Measurements from ENCODE around the gene ZNF503.

The ZNF503 gene

DNA sequence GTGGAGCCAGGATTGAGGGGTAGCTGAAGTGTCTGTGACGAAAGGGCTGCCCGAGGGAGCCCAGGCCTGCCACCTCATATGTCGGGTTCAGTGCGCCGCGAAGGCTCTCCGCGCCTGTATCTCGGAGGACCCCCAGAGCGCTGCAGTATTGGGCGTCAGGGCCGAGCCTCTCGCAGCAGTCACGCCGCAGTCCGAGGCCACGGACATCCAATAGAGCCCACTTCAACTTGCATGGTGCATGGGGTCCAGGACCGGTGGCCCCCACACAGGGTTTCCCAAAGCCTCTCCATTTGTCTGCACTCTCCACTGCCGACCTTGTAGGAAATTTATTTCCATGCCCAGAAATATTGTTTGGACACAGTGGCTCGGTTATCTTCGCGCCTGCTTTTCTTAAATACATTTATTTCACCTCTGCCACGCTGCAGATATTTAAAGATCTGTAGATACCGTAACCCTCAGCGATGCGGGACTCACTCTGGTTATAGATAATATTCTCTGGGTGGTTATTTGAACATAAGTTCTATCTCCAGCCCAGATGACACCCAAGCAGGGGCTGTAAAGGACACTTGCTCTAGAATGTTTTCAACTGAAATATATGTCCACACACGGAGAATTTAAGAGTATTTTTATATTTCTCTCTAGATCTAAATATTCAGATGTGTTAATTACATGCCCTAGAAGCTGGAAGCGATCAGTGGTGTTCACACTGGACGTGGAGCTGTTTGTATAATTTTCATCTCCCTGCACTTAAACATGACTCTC lies 5.1 kb upstream of the ZNF503 start:
- no peak for DNase-seq (ENCODE audit: low read depth in 3 of 3)

DNA sequence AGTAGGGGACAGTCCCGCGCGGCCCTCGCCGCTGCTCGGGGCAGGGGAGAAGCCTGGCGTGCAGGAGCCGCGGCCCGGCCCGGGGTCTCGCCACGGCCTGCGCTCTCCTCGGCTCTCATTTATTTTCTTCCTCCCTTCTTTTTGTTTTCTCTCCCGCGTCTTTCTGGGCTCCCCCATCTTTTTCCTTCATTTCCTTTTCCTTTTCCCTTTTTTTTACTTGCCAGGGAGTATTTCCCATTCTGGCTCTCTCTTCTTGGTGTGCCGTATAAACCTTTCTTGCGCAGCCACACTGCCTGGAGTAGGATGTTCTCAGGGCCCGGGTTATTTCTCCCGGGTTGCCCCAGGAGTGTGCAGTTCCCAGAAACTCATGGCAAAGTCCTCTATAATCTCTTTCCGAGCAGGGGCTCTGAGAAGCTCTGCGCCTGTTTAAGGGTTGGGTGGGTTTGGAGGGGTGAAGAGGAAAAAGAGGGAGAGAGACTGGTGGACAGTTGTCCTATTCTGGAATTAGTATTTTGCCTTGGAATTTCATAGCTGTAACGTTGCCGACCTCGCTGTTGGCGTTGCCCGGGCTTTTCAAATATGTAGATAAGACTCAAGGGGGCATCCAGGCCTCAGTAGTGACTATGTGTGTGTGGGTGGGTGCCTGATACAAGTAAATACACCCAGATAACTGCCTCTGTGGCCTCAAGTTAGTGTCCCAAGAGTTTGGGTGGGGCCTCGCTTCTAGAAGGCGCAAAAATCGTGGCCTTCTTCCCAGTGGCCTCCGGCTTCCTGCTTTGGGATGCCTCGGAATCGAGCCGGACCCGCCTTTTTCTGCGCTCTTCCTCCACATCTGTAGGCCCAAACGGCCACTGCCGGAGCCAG lies 4.3 kb upstream of the ZNF503 start:
- DNase-seq (ENCODE audit: low read depth in 3 of 3) = no peak

DNA sequence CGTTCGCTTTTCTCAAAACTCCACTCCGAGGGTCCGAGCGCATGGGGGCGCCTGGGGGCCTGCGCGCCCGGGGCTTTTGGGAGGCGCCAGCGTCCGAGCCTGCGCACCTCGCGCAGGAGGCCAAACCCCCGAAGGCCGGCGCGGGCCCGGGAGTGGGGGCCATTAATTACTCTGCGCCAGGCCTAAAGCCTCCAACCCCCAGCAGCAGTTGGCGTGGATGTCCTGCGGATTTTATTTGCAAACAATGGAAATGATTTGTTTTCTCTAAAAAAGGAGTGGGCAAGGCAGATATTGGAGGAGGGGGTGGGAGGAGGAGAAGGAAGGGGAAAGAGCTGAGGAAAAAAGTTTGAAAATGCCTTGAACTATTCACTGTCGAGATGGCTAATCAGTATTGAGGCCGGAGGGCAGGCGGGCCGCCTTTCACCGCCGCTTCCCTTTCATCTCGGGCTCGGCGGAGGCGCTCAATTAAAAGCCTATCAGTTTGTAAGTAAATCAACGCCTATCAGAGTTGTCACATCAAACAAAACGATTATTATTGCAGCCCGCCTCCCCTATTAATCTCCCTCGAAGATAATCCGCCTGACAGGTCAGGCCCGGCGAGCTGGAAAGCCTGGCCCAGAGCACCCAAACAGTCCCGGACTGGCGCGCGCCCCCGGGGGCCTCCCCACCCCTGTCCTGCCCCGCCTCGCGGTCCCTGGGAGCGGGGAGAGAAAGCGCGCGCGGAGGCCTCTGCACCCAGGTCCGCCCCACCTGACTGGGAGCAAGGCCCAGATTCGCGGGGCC lies 3.4 kb upstream of the ZNF503 start:
- DNase-seq (ENCODE audit: low read depth in 3 of 3) = no peak

DNA sequence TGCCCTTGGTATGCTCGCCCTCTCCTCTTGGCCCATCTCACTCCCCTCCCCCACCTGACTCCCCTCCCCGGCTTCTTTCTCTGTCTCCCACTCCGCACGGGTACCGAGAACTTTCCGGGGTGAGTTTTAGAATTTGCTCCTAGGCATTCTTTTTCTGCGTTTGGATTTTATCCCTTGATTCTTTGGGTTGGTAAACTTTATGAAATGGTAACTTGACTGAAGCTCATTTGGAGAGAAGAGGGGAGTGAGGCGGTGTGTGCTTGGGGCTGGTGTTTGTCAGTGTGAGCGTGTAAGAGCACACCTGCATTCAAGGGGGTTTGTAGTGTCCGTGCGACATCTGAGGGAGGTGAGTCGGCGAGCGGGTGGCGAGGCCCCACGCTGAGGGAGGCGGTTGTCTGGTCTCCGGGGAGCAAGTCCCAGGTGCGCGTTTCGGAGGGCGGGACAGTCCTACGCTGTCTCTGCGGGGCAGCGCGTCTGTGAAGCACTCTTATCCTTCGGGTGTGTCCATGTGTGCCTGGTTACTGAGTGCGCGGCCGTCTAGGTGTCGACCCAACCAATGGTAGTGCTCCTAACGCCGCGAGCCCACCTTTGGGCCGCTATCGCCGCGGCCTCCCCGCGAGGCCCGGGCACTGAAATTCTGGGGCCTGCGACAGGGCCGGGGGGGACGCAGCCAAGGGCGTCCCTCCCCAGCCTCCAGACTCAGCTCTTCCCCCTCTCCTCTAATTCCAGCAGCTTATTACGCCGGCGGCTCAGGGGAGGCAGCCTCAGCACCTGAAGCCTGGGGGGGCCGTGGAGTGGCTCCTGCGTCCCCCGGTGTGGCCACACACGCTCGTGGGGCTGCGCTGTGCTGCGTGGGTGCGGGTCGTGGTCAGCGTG lies 2.6 kb upstream of the ZNF503 start:
- no peak for DNase-seq (ENCODE audit: low read depth in 3 of 3)

GRCh38 chr10:75403144-75403938 lies 1.8 kb upstream of the ZNF503 start:
- no peak for DNase-seq (ENCODE audit: low read depth in 3 of 3)

DNA sequence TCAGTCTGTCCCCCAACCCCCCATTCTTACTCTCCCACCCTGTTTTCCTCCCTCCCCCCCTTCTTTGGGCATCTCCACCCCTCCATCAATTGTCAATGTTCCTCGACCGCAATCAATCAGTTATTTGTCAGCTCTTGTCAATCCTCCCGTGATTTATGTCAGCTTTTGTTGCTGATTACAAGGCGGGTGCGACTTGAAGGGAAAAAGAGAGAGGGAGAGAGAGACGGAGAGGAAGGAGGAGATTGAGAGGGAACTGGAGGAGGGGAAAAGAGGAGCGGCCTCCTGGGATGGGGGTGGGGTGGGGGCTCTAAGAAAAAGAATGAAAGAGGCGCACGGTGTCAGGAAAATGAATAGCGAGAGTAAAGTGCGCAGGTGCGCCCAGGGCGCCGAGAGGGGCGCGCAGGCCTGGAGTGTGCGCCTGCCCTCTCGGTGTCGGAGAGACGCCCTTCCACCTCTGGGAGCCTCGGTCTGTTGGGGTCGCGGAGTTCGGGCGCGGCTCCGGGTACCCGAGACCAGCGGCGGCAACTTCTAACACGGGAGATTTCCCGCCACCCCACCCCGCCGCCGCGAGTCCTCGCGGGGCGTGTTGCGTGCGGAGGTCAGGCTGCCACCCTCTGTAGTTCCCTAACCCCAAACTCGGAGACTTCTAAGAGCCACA lies 1.1 kb upstream of the ZNF503 start:
- no peak for DNase-seq (ENCODE audit: low read depth in 3 of 3)

DNA sequence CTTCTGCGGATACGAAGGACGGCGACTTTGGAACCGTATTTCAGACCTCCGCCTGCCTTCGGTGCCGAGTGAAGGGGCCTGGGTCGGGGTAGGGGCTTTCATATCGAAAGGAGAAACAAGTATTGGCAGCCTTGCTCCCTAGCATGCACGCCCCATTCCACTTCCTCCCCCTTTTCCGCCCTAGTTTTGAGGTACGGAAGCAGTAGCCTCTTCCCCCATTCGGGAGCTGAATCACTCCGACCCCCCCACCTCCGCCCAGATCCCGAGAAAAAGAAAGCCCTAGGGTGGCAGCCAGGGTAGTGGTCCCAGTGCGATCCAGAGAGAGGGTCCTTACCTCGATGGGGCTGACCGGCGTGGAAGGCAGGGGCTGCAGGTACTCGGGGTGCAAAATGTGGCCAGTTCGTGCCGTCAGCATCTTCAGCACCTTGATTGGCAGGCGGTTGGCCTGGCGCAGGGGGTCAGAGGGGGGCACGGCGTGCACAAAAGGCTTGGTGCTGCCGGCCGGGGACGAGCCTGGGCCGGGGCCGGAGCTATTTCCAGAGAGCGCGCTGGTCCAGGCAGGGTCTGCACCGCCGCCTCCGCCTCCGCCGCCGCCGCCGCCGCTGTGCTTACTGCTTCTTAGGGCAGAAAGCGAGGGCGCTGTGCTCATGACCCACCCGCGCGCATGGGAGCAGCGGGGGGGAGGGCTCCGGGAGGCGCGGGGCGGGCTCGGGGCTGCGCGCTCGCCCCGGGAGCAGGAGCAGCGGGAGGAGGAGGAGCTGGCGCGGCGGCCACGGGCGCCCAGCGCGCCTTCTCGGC lies 594 bp downstream of the ZNF503 start:
- DNase-seq (ENCODE audit: low read depth in 3 of 3) = no peak

DNA sequence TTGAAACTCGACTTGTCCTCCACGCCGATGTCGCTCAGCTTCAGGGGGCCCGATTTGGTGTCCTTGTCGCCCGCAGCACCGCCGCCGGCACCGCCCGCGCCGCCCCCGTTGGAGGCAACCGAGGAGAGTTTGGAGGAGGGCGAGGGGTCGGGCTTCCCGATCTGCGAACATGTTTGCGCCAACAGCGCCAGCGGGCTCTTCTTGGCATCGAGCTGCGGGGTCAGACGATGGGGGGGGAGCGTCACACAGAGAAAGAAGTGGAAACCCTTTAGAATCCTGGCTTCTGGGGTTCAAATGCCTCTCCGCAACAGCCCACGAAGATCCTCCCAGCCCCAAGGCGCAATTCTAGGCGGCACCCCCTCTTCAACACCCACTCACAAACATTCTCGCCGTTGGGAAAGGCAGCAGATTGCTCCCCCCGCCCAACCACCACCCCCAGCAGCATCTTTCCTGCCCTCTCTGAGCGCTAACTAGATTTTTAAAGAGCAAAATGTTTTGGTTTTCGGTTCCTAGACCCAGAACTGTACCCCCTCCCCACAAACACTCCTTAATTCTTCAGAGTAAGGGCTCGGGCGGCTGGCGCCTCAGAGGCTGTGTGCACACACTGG lies 1.3 kb downstream of the ZNF503 start:
- DNase-seq (ENCODE audit: low read depth in 3 of 3) = no peak

GRCh38 chr10:75399461-75400162 lies 2.0 kb downstream of the ZNF503 start:
- DNase-seq (ENCODE audit: low read depth in 3 of 3) = peak in 1 of 3 experiments; percentile 33

DNA sequence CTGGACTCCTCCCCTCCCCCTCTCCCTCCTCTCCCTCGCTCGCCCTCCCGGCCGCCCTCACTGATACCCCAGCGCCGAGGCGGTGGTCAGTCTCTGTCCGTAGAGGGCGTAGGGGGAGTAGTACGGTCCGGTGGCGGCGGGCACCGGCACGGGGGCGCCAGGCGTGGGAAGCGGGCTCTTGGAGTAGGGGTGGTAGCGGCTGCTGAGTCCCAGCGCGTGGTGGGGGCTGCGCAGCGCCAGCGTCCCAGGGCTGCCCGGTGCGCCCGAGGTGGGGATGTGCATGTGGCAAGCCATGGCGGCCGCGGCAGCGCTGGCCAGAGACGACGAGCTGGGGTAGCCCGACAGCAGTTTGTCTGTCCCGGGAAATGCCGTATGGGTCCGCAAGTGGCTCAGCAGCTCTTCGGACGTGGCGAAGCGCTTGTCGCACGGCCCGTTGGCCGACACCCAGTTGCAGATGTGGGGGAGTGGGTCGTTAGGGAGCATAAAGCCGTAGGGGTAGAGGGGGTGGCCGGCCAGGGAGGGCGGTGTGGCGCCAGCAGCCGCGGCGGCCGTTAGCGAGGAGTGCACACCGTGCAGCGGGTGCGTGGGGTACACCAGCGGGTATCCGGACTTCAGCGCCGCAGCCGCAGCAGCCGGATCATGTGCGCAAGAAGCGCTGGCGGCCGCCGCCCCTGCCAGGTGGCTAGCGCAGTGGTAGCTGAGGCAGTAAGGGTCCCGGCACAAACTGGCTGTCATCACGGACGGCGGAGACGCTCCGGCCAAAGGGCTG lies 2.7 kb downstream of the ZNF503 start:
- DNase-seq (ENCODE audit: low read depth in 3 of 3) = no peak

DNA sequence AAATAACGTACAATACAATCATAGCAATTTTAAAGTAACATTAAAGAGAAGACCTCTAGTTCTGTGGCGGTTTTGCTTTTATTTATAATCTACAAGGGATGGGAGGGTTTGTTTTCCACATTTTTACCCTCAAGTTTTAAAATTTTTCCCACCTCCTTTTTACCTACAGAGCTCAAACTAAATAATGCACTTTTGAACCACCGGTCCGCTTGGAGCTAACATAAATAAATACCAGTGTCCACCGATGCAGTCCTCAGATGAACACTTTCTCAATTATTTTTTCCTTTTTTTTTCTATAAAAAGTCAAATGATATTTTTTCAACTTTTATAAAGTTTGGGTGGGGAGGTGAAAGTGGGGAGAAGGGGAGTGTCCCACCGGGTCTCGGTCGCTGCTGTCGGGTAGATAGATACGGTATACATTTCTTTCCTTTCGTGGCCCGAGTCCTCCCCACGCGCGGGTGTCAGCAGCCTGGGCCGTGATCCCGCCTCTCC lies 3.3 kb downstream of the ZNF503 start:
- no peak for DNase-seq (ENCODE audit: low read depth in 3 of 3)

- no peak for DNase-seq (ENCODE audit: low read depth in 3 of 3)
Measured at GRCh38 chr10:75397496-75398199, 3.9 kb downstream of the ZNF503 start.

- DNase-seq (ENCODE audit: low read depth in 3 of 3) = no peak
Measured at GRCh38 chr10:75396631-75397495, 4.7 kb downstream of the ZNF503 start.

- no peak for DNase-seq (ENCODE audit: low read depth in 3 of 3)
Measured at GRCh38 chr10:75395932-75396630, 5.5 kb downstream of the ZNF503 start.
